B cell (primary cell): ENCODE measurements around the gene NOTCH1.

Experiments used
- EZH2 ChIP-seq: IDR thresholded peaks from 2 replicates; pipeline ENCODE4 v1.6.1; 2012; ENCODE audit warnings: borderline replicate concordance, low read depth, mild to moderate bottlenecking, moderate library complexity, low read length; ENCODE audit not compliant: insufficient read depth, poor library complexity, severe bottlenecking
- TF ChIP-seq, protein P1 (sequence below): fragments of 200-600 bp; IDR thresholded peaks from one replicate; pipeline ENCODE4 v1.8.0; 2022; ENCODE audit warnings: antibody characterized with exemption, mild to moderate bottlenecking

DNA sequence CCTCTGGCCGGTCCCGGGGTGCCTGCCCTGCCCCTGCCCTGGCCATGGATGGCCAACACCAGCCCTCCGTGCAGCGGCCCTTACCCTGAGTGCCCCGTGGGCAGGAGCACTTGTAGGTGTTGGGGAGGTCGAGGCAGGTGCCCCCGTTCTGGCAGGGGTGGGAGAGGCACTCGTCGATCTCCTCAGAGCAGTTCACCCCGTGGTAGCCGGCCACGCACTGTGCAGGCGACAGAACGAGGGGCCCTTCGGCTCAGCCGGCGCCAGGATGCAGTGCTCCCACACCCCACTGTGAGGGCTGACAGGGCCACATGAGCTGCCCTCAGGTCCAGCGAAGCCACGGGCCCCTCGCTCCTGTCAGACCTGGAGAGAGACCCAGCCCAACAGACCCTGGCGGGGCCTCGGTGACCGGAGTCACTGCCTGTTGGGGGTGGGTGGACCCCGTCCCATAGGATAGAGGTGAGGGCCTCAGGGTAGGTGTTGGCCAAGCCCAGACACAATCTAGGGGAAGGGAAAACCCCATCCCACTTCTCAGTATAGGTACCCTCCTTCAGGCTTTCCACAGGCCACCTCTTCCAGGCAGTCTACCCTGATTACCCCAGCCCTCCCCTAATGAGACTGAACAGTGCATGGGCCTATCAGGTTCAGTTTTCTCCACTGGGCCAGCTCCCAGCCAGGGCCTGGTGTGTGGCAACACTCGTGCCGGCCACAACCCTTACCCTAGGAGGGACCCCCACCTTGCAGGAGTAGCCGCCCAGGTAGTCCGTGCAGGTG, 38.4 kb downstream of the NOTCH1 start:
- TF ChIP-seq, protein P1, sequence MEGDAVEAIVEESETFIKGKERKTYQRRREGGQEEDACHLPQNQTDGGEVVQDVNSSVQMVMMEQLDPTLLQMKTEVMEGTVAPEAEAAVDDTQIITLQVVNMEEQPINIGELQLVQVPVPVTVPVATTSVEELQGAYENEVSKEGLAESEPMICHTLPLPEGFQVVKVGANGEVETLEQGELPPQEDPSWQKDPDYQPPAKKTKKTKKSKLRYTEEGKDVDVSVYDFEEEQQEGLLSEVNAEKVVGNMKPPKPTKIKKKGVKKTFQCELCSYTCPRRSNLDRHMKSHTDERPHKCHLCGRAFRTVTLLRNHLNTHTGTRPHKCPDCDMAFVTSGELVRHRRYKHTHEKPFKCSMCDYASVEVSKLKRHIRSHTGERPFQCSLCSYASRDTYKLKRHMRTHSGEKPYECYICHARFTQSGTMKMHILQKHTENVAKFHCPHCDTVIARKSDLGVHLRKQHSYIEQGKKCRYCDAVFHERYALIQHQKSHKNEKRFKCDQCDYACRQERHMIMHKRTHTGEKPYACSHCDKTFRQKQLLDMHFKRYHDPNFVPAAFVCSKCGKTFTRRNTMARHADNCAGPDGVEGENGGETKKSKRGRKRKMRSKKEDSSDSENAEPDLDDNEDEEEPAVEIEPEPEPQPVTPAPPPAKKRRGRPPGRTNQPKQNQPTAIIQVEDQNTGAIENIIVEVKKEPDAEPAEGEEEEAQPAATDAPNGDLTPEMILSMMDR, result no peak
- TF ChIP-seq EZH2, result no peak
